KMS-11 (cell line): ENCODE measurements around the gene MSI2.

Experiments used
- H2AFZ ChIP-seq: fragments of 200-600 bp; sonication (generic); 2 replicates; pipeline ENCODE4 v1.6.1; 2016; ENCODE audit warnings: antibody characterized with exemption, mixed run types, low read depth
- H3K27ac ChIP-seq: fragments of 200-600 bp; sonication (generic); 2 replicates; pipeline ENCODE4 v1.6.1; 2016; ENCODE audit warnings: mild to moderate bottlenecking, mixed run types
- H3K27me3 ChIP-seq: fragments of 200-600 bp; sonication (generic); 2 replicates; pipeline ENCODE4 v1.6.1; 2017; ENCODE audit warnings: mild to moderate bottlenecking, low read depth, mixed run types, moderate library complexity; ENCODE audit not compliant: insufficient read depth
- H3K36me3 ChIP-seq: fragments of 200-600 bp; sonication (generic); 2 replicates; pipeline ENCODE4 v1.6.1; 2017; ENCODE audit warnings: mild to moderate bottlenecking, mixed run types; ENCODE audit not compliant: insufficient read depth
- H3K4me1 ChIP-seq: fragments of 200-600 bp; sonication (generic); 2 replicates; pipeline ENCODE4 v1.6.1; 2016; ENCODE audit warnings: mild to moderate bottlenecking, low read depth, mixed run types; ENCODE audit not compliant: poor library complexity, severe bottlenecking
- H3K4me2 ChIP-seq: fragments of 200-600 bp; sonication (generic); 2 replicates; pipeline ENCODE4 v1.7.0; 2016; ENCODE audit warnings: mild to moderate bottlenecking, mixed run types
- H3K4me3 ChIP-seq: fragments of 200-600 bp; sonication (generic); IDR thresholded peaks from 2 replicates; pipeline ENCODE4 v1.6.1; 2017; ENCODE audit warnings: low read depth, low read length, mixed read lengths; ENCODE audit not compliant: insufficient read depth
- H3K79me2 ChIP-seq: fragments of 200-600 bp; sonication (generic); 2 replicates; pipeline ENCODE4 v1.6.1; 2016; ENCODE audit warnings: low read depth, mixed run types; ENCODE audit not compliant: insufficient read depth
- H3K9ac ChIP-seq: fragments of 200-600 bp; sonication (generic); 2 replicates; pipeline ENCODE4 v1.6.1; 2016; ENCODE audit warnings: mild to moderate bottlenecking, mixed run types
- H4K20me1 ChIP-seq: fragments of 200-600 bp; sonication (generic); 2 replicates; pipeline ENCODE4 v1.6.1; 2016; ENCODE audit warnings: mild to moderate bottlenecking, mixed run types; ENCODE audit not compliant: insufficient read depth
- CTCF ChIP-seq: fragments of 200-600 bp; sonication (generic); conservative IDR thresholded peaks from 2 replicates; pipeline ENCODE4 v1.6.1; 2017; ENCODE audit warnings: low read depth, mild to moderate bottlenecking, antibody characterized with exemption, low read length, moderate library complexity, mixed read lengths

MSI2 gene

GRCh38 chr17:57651996-57652395, 395.7 kb downstream of the MSI2 start:
- no peak overlapping the region for H3K4me3 ChIP-seq
- no peaks in the 10 kb centered on the region for H3K27me3 ChIP-seq
- no peaks in the 10 kb centered on the region for H3K36me3 ChIP-seq
- no peak overlapping the region for H3K27ac ChIP-seq
- TF ChIP-seq CTCF, result no peak
- H3K4me1 ChIP-seq, result no peaks in the 10 kb centered on the region
- no peak overlapping the region for H3K9ac ChIP-seq
- no peak overlapping the region for H3K4me2 ChIP-seq
- no peaks in the 10 kb centered on the region for H4K20me1 ChIP-seq
- no peaks in the 10 kb centered on the region for H3K79me2 ChIP-seq
- H2AFZ ChIP-seq, result no peak overlapping the region

- no peak overlapping the region for H3K9ac ChIP-seq
- H3K4me3 ChIP-seq, result no peak overlapping the region
- no peaks in the 10 kb centered on the region for H3K4me1 ChIP-seq
- no peak overlapping the region for H3K27ac ChIP-seq
- H4K20me1 ChIP-seq, result no peaks in the 10 kb centered on the region
- H3K36me3 ChIP-seq, result no peaks in the 10 kb centered on the region
- H3K4me2 ChIP-seq, result no peak overlapping the region
- H2AFZ ChIP-seq, result no peak overlapping the region
- no peak for TF ChIP-seq CTCF
- H3K27me3 ChIP-seq, result no peaks in the 10 kb centered on the region
- no peaks in the 10 kb centered on the region for H3K79me2 ChIP-seq
Measured at GRCh38 chr17:57652811-57653210, 396.5 kb downstream of the MSI2 start.

- Histone ChIP-seq H3K27me3 (no peaks in the 10 kb centered on the region), H3K27ac (no peak overlapping the region), H3K4me1 (no peaks in the 10 kb centered on the region), H3K4me3 (no peak overlapping the region), H3K4me2 (no peak overlapping the region), H2AFZ (no peak overlapping the region), H3K79me2 (no peaks in the 10 kb centered on the region), H3K9ac (no peak overlapping the region), H4K20me1 (no peaks in the 10 kb centered on the region), H3K36me3 (no peaks in the 10 kb centered on the region)
- TF ChIP-seq CTCF, result no peak
Measured at GRCh38 chr17:57653279-57653678, 397.0 kb downstream of the MSI2 start.

DNA sequence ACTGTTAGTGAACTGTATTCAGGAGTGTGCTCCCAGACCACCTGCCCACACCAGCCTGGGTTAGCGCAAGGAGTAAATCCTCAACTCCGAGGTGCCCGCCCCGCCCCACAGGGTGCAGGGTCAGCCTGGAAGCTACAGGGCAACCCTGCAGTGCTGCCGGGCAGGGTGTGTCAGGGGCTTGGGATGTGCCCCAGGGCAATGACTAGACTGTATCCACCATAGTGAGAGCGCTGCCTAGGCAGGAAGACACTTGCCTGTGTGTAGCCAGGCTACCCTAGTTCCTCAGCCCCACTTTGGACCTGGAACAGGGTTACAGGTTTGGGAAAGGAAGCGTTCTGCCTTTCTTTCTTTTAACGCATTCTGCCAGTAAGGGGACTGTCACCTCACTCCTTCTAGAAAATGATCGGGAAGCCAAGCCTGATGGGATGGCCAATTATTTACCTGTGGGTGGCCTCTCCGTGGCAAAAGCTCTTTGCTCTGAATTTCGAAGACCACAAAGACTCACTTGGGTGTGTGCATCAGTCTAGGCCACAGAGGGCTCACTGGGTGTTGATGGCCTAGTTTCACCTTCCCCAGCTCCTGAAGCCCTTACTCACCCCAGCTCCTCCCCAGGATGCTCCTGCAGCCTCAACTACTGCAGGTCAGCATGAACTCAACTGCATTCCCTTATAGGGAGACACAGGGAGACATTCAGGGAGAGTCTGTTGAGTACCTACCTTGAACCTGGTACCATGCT, 397.9 kb downstream of the MSI2 start:
- no peak overlapping the region for H2AFZ ChIP-seq
- H3K9ac ChIP-seq, result no peak overlapping the region
- H3K79me2 ChIP-seq, result no peaks in the 10 kb centered on the region
- TF ChIP-seq CTCF, result no peak
- no peak overlapping the region for H3K27ac ChIP-seq
- H3K4me3 ChIP-seq, result no peak overlapping the region
- no peaks in the 10 kb centered on the region for H3K27me3 ChIP-seq
- no peaks in the 10 kb centered on the region for H3K4me1 ChIP-seq
- H3K36me3 ChIP-seq, result no peaks in the 10 kb centered on the region
- H3K4me2 ChIP-seq, result no peak overlapping the region
- no peaks in the 10 kb centered on the region for H4K20me1 ChIP-seq
